ENCODE measurements around the gene GREM2.

The GREM2 gene

GRCh38 chr1:240595476-240595875 is 16.5 kb downstream of the GREM2 start:
- Histone ChIP-seq H4K20me1 (ENCODE audit: insufficient read depth, low read length, poor library complexity, severe bottlenecking) (no peaks in the 10 kb centered on the region), H3K9ac (ENCODE audit: low read depth, low read length, poor library complexity, severe bottlenecking) (no peak overlapping the region), H3K27me3 (ENCODE audit: insufficient read depth, low read length, poor library complexity, severe bottlenecking) (no peaks in the 10 kb centered on the region), H3K9me3 (ENCODE audit: insufficient read depth, low read depth, low read length) (no peaks in the 10 kb centered on the region; the same call in 1 of the 2 replicates), H3K4me1 (ENCODE audit: insufficient read depth, low read length, poor library complexity, severe bottlenecking) (no peaks in the 10 kb centered on the region), H3K79me2 (ENCODE audit: insufficient read depth, low read length) (no peaks in the 10 kb centered on the region), H3K9me2 (replicated peaks; ENCODE audit: low read depth, low read length) (no peaks in the 10 kb centered on the region), H2AFZ (ENCODE audit: low read length) (no peak overlapping the region), H3F3A (ENCODE audit: low read depth) (no peaks in the 10 kb centered on the region), H3K36me3 (ENCODE audit: insufficient read depth, low read length) (no peaks in the 10 kb centered on the region), H3K4me3 (ENCODE audit: low read length, poor library complexity, severe bottlenecking) (no peak overlapping the region), H3K4me2 (ENCODE audit: low read depth, low read length, poor library complexity, severe bottlenecking) (no peak overlapping the region)
- TF ChIP-seq CTCF (conservative IDR thresholded peaks at IDR 0.05; ENCODE audit: low read length) (no peak), EZH2phosphoT487 (IDR thresholded peaks at IDR 0.05; ENCODE audit: borderline replicate concordance) (no peak)

GRCh38 chr1:240591564-240591963 is 20.4 kb downstream of the GREM2 start:
- Histone ChIP-seq H3K27me3 (ENCODE audit: insufficient read depth, low read length, poor library complexity, severe bottlenecking) (no peaks in the 10 kb centered on the region), H3K9me3 (ENCODE audit: insufficient read depth, low read depth, low read length) (no peaks in the 10 kb centered on the region; the same call in 1 of the 2 replicates), H3K4me3 (ENCODE audit: low read length, poor library complexity, severe bottlenecking) (no peak overlapping the region), H3K36me3 (ENCODE audit: insufficient read depth, low read length) (no peaks in the 10 kb centered on the region), H2AFZ (ENCODE audit: low read length) (no peak overlapping the region), H3K4me1 (ENCODE audit: insufficient read depth, low read length, poor library complexity, severe bottlenecking) (no peaks in the 10 kb centered on the region), H3K4me2 (ENCODE audit: low read depth, low read length, poor library complexity, severe bottlenecking) (no peak overlapping the region), H3F3A (ENCODE audit: low read depth) (no peaks in the 10 kb centered on the region), H3K9ac (ENCODE audit: low read depth, low read length, poor library complexity, severe bottlenecking) (no peak overlapping the region), H4K20me1 (ENCODE audit: insufficient read depth, low read length, poor library complexity, severe bottlenecking) (no peaks in the 10 kb centered on the region), H3K9me2 (replicated peaks; ENCODE audit: low read depth, low read length) (no peaks in the 10 kb centered on the region), H3K79me2 (ENCODE audit: insufficient read depth, low read length) (no peaks in the 10 kb centered on the region)
- TF ChIP-seq EZH2phosphoT487 (IDR thresholded peaks at IDR 0.05; ENCODE audit: borderline replicate concordance) (no peak), CTCF (conservative IDR thresholded peaks at IDR 0.05; ENCODE audit: low read length) (no peak)

- Histone ChIP-seq H3K4me2 (ENCODE audit: low read depth, low read length, poor library complexity, severe bottlenecking) (no peak overlapping the region), H3F3A (ENCODE audit: low read depth) (no peaks in the 10 kb centered on the region), H2AFZ (ENCODE audit: low read length) (no peak overlapping the region), H3K79me2 (ENCODE audit: insufficient read depth, low read length) (no peaks in the 10 kb centered on the region), H3K4me3 (ENCODE audit: low read length, poor library complexity, severe bottlenecking) (no peak overlapping the region), H3K27me3 (ENCODE audit: insufficient read depth, low read length, poor library complexity, severe bottlenecking) (no peaks in the 10 kb centered on the region), H3K9me2 (replicated peaks; ENCODE audit: low read depth, low read length) (no peaks in the 10 kb centered on the region), H3K36me3 (ENCODE audit: insufficient read depth, low read length) (no peaks in the 10 kb centered on the region), H4K20me1 (ENCODE audit: insufficient read depth, low read length, poor library complexity, severe bottlenecking) (no peaks in the 10 kb centered on the region), H3K4me1 (ENCODE audit: insufficient read depth, low read length, poor library complexity, severe bottlenecking) (no peaks in the 10 kb centered on the region), H3K9ac (ENCODE audit: low read depth, low read length, poor library complexity, severe bottlenecking) (no peak overlapping the region), H3K9me3 (ENCODE audit: insufficient read depth, low read depth, low read length) (no peaks in the 10 kb centered on the region; the same call in 1 of the 2 replicates)
- no peak for TF ChIP-seq EZH2phosphoT487 (IDR thresholded peaks at IDR 0.05; ENCODE audit: borderline replicate concordance)
- no peak for TF ChIP-seq CTCF (conservative IDR thresholded peaks at IDR 0.05; ENCODE audit: low read length)
These were observed 20.9 kb downstream of the GREM2 start for GRCh38 chr1:240591078-240591477.

Measured in Loucy (cell line).